ENCODE results near the gene CCDC171. TPM values are rescaled to one million over a fixed set of nuclear protein-coding genes. Genes with fewer than 3 reads are reported as not detected.

The CCDC171 gene
- total and polyA plus RNA-seq, 11 donors: 0.30 to 3.4 (median 1.1) TPM

DNA sequence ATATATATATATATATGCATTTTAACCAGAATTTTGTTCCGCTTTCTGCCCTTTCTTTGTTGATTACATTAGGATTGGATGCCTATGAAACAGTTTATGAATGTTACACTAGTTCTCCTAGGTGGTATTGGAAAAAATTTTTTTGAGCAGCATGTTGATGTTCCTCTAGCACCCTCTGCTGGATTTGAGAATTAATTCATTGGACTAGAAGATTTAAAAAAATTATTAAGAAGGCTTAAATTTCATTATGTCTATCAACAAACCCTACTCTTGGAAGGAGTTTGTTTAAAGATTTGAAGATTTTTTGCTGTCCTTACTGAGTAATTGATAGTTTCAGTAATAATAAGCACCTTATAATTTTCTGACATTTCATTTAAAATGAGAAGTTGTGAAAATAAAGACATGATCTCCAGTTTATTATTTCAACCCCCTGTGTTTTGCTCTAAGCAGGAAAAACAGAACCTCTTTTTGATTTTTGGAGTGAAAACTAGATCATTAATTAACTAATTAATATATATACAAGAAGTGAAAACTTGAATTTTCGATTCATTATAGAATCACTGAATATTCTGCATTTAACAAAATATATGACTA is 89.6 kb downstream of the CCDC171 start:
- no peak for ATAC-seq
- 46 to 94% (median 79%) methylated on average over 2 of the region's 2 CpGs for WGBS, 4 donors
- Histone ChIP-seq H3K9me3 (peaks cover 0 to 4% (median 0%) of the 10 kb centered on the region in 12 donors), H3K36me3 (no peaks in the 10 kb centered on the region), H3K4me1 (no peaks in the 10 kb centered on the region), H3K4me3 (no peak overlapping the region), H3K27me3 (no peaks in the 10 kb centered on the region), H3K27ac (no peak overlapping the region)
- DNase-seq: no peak
- no peak for TF ChIP-seq POLR2A (IDR thresholded peaks at IDR 0.05)
- TF ChIP-seq, protein P1, sequence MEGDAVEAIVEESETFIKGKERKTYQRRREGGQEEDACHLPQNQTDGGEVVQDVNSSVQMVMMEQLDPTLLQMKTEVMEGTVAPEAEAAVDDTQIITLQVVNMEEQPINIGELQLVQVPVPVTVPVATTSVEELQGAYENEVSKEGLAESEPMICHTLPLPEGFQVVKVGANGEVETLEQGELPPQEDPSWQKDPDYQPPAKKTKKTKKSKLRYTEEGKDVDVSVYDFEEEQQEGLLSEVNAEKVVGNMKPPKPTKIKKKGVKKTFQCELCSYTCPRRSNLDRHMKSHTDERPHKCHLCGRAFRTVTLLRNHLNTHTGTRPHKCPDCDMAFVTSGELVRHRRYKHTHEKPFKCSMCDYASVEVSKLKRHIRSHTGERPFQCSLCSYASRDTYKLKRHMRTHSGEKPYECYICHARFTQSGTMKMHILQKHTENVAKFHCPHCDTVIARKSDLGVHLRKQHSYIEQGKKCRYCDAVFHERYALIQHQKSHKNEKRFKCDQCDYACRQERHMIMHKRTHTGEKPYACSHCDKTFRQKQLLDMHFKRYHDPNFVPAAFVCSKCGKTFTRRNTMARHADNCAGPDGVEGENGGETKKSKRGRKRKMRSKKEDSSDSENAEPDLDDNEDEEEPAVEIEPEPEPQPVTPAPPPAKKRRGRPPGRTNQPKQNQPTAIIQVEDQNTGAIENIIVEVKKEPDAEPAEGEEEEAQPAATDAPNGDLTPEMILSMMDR (IDR thresholded peaks at IDR 0.05): peak; percentile 13 to 61 (median 40)
- intact Hi-C loops (cut with DNase I): no loop called here

DNA sequence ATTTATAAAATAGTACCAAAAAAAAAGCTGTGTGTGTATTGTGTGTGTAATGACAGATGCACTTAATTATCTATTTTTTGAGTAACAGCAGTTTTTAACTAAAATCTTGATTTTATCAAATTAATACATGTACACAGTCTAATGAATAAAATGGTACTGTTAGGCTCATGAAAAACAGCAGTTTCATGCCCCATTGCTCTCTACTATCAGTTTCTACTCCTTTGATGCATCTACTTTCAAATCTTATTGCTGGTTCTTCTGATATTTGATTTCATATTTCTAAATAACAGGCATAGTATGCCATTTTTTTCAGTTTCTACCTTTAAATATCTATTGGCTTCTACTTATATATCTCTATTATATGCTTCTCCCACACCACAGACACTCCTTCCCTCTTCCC is 117.4 kb downstream of the CCDC171 start:
- ATAC-seq (no peak), DNase-seq (no peak)
- intact Hi-C loops (cut with DNase I): no loop called here
- peaks cover 0 to 25% (median 0%) of the 10 kb centered on the region in 12 donors for H3K9me3 ChIP-seq
- H3K36me3 ChIP-seq: peaks cover 0 to 5% (median 0%) of the 10 kb centered on the region in 9 donors
- no peak for TF ChIP-seq POLR2A (IDR thresholded peaks at IDR 0.05)
- no peaks in the 10 kb centered on the region for H3K27me3 ChIP-seq
- H3K4me1 ChIP-seq: no peaks in the 10 kb centered on the region
- no peak overlapping the region for H3K4me3 ChIP-seq
- no peak overlapping the region for H3K27ac ChIP-seq

DNA sequence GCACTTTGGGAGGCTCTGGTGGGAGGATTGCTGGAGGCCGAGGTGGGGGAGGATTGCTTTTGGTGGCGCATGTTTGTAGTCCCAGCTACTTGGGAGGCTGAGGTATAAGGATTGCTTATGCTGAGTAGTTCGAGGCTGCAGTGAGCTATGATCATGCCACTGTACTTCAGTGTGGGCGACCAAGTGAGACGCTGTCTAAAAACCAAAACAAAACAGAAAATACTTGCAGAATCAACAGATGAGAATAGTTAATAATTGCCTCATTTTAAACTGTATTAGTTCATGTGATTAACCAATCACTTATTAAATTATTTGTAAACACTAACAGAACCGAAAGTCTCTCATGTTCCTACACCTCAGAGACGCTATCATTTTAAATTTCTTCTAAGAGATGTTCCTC is 118.1 kb downstream of the CCDC171 start:
- intact Hi-C loops (cut with DNase I): no loop called here
- no peaks in the 10 kb centered on the region for H3K27me3 ChIP-seq
- no peak overlapping the region for H3K4me3 ChIP-seq
- WGBS, 4 donors: 89 to 96% (median 96%) methylated on average over 7 of the region's 7 CpGs
- no peaks in the 10 kb centered on the region for H3K4me1 ChIP-seq
- ATAC-seq (no peak), DNase-seq (no peak)
- TF ChIP-seq, protein P1 (IDR thresholded peaks at IDR 0.05): no peak
- TF ChIP-seq POLR2A (IDR thresholded peaks at IDR 0.05): no peak
- H3K9me3 ChIP-seq: peaks cover 0 to 25% (median 0%) of the 10 kb centered on the region in 12 donors
- H3K36me3 ChIP-seq: peaks cover 0 to 5% (median 0%) of the 10 kb centered on the region in 9 donors
- no peak overlapping the region for H3K27ac ChIP-seq

DNA sequence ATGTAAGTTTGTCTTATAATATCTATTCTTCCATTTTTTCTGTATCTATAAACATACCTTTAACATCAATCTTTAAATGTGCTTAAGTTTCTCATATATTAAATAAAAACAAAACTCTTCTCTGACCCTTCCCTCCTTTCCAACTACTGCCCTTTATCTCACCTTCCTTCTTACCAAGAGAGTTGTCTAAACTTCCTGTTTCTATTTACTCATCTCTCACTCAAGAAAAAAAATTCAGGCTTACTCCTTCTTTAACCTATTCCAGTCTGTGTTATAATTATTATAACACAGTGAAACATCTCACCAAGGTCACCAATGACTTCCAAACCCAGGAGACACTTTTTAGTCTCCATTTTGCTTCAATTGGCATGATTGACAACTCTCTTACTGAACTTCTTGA is 140.9 kb downstream of the CCDC171 start:
- Histone ChIP-seq H3K36me3 (no peaks in the 10 kb centered on the region), H3K27me3 (no peaks in the 10 kb centered on the region), H3K4me1 (no peaks in the 10 kb centered on the region), H3K4me3 (no peak overlapping the region), H3K27ac (no peak overlapping the region), H3K9me3 (peaks cover 0 to 19% (median 0%) of the 10 kb centered on the region in 12 donors)
- intact Hi-C loops (cut with DNase I): no loop called here
- DNase-seq (no peak), ATAC-seq (no peak)
- TF ChIP-seq, protein P1 (IDR thresholded peaks at IDR 0.05): no peak
- TF ChIP-seq POLR2A (IDR thresholded peaks at IDR 0.05): no peak

DNA sequence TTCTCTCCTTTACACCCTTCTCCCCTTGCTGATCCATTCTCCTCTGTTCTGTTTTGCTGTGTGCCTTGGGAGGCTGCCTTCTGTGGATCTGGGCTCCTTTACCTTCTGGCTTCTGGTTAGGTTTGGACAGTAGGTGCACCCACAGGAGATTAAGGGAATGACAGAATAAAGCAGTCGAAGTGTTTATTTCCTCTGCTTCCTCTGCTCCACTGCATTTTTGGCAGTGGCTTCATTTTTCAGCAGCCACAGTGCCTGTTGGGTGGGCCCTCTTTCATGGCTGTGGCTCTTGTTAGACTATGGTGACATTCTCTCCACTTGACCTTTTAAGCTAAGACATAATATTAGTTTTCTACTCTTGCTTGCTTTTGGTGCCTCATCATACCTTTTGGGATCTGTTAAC is 144.1 kb downstream of the CCDC171 start:
- no peak for ATAC-seq
- Histone ChIP-seq H3K27ac (no peak overlapping the region), H3K27me3 (no peaks in the 10 kb centered on the region), H3K36me3 (no peaks in the 10 kb centered on the region), H3K4me1 (no peaks in the 10 kb centered on the region), H3K9me3 (peaks cover 0 to 12% (median 0%) of the 10 kb centered on the region in 12 donors), H3K4me3 (no peak overlapping the region)
- no peak for DNase-seq
- intact Hi-C loops (cut with DNase I): no loop called here
- 33 to 54% (median 38%) methylated on average over 1 of the region's 1 CpG for WGBS, 4 donors
- no peak for TF ChIP-seq POLR2A (IDR thresholded peaks at IDR 0.05)
- TF ChIP-seq, protein P1 (IDR thresholded peaks at IDR 0.05): no peak
